Renal cortex interstitium (tissue), 15 donors: ENCODE results near the gene DDX10. TPM values are rescaled to one million over a fixed set of nuclear protein-coding genes. Genes with fewer than 3 reads are reported as not detected.
"Not testable (repeated sequence)": the region's sequence is repeated elsewhere in the genome, so short reads cannot be mapped to it uniquely, and the experiment has no call there.

Experiments used
- DNase-seq, 11 donors: peaks; one replicate each; pipeline ENCODE4 v3.0.0-alpha.2; 2013; ENCODE audit warnings: low read depth in 9 of 11, low spot score in 4 of 11; ENCODE audit errors: extremely low read depth in 1 of 11
- long read RNA-seq, 16 experiments: transcript quantifications; one replicate each; lab custom pipeline, GENCODE V29; 2026
- polyA plus RNA-seq, 3 donors: library from polyadenylated mRNA; unstranded; fragments of 120-200 nt; gene quantifications; one replicate each; pipeline ENCODE4 v1.2.1, GENCODE V29; 2013; ENCODE audit not compliant: insufficient read length in 3 of 3

DDX10 gene
- 100 to 1,000 TPM in 1 of 3 donors, 10 to 100 TPM in 2; 73.2 to 102 (median 85.4) TPM for polyA plus RNA-seq
- long read RNA-seq, donor 1, partial matches to known transcripts = 0 of 1 reads
- long read RNA-seq, donor 1, other reads (novel, unspliced or antisense) = 0 of 1 reads
- long read RNA-seq, donor 2, partial matches to known transcripts = 6 of 10 reads
- long read RNA-seq, donor 2, other reads (novel, unspliced or antisense) = 0 of 10 reads
- long read RNA-seq, donor 3, full-length matches to known transcripts = 9 of 19 reads
- long read RNA-seq, donor 3, partial matches to known transcripts = 10 of 19 reads
- long read RNA-seq, donor 3, other reads (novel, unspliced or antisense) = 0 of 19 reads
- long read RNA-seq, donor 4, partial matches to known transcripts = 14 of 15 reads
- long read RNA-seq, donor 4, other reads (novel, unspliced or antisense) = 0 of 15 reads
- long read RNA-seq, donor 5 = 0 reads
- long read RNA-seq, donor 6, full-length matches to known transcripts = 10 of 27 reads
- long read RNA-seq, donor 6, partial matches to known transcripts = 17 of 27 reads
- long read RNA-seq, donor 6, other reads (novel, unspliced or antisense) = 0 of 27 reads
- long read RNA-seq, donor 7, transcript DDX10-205 (2 exons, 372 nt) = major isoform, 8 of 24 reads
- long read RNA-seq, donor 7, partial matches to known transcripts = 16 of 24 reads
- long read RNA-seq, donor 7, other reads (novel, unspliced or antisense) = 0 of 24 reads
- long read RNA-seq, donor 8, transcript DDX10-205 (2 exons, 372 nt) = major isoform, 9 of 50 reads
- long read RNA-seq, donor 8, partial matches to known transcripts = 40 of 50 reads
- long read RNA-seq, donor 8, other reads (novel, unspliced or antisense) = 0 of 50 reads
- long read RNA-seq, donor 9, partial matches to known transcripts = 22 of 27 reads
- long read RNA-seq, donor 9, other reads (novel, unspliced or antisense) = 0 of 27 reads
- long read RNA-seq, donor 10, transcript DDX10-205 (2 exons, 372 nt) = major isoform, 6 of 22 reads
- long read RNA-seq, donor 10, partial matches to known transcripts = 15 of 22 reads
- long read RNA-seq, donor 10, other reads (novel, unspliced or antisense) = 0 of 22 reads
- long read RNA-seq, donor 11, partial matches to known transcripts = 8 of 11 reads
- long read RNA-seq, donor 11, other reads (novel, unspliced or antisense) = 0 of 11 reads
- long read RNA-seq, donor 12, partial matches to known transcripts = 0 of 2 reads
- long read RNA-seq, donor 12, other reads (novel, unspliced or antisense) = 0 of 2 reads
- long read RNA-seq, donor 13 = 0 reads
- long read RNA-seq, donor 14, partial matches to known transcripts = 10 of 14 reads
- long read RNA-seq, donor 14, other reads (novel, unspliced or antisense) = 0 of 14 reads
- long read RNA-seq, donor 15, full-length matches to known transcripts = 2 of 9 reads
- long read RNA-seq, donor 15, partial matches to known transcripts = 7 of 9 reads
- long read RNA-seq, donor 15, other reads (novel, unspliced or antisense) = 0 of 9 reads
- long read RNA-seq, donor 16, full-length matches to known transcripts = 11 of 58 reads
- long read RNA-seq, donor 16, partial matches to known transcripts = 47 of 58 reads
- long read RNA-seq, donor 16, other reads (novel, unspliced or antisense) = 0 of 58 reads

DNA sequence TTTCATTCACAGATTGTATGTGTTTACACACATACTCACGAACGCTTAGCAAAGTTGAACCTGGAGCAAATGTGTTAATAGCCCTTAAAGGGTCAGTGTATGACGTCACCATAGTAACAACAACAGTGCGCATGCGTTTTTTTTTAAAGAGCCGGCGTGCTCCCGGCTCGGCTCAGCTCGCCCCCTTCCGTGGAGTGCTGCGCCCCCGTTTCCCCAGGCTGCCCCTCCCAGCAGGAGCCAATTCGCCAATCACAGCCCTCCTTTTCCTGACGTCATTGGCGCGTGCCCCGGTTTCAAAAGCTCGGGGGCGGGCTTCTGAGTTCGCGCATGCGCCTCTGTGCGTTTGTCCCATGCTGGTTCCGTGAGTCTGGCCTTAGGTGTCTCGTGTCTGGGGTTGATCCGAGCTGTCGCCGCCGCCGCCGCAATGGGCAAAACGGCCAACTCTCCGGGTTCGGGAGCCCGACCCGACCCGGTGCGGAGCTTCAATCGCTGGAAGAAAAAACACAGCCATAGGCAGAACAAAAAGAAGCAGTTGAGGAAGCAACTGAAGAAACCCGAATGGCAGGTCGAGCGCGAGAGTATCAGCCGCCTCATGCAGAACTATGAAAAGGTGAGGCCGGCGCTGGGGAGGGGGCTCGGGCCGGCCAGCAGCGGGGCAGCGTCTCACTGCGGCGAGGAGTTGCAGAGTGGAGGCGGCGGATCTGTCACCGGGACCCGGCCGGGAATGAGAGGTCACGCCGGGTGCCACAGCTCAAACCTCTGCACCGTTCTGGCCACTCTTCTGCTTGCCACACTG lies at the start of gene DDX10:
TSS of gene DDX10 (plus strand) at position 340 of the 796 bp plus-strand sequence. CDS start at position 425, 85 bp downstream.
- DNase-seq = peak; percentile 93 to 99 (median 98)

DNA sequence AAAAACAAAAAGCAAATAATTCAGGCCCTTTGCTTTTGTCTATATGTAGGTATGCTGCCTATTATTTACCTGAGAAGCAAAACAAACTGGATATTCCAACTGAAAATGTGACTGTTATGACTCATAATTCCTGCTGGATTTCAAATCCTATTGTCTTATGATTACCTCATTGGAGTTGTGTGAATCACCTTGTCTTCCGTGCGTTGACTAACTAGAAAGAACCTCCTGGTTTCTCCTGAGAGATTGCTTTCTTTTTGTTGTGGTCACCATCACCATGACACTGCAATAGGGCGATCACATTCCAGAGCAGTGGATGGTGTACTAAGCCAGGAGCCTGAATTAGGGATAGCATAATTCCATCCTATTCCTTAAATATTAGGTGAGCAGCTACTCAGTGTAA lies 48.3 kb upstream of the DDX10 start:
- no peak for DNase-seq

- DNase-seq = no peak
These were observed 47.8 kb upstream of the DDX10 start for GRCh38 chr11:108617055-108617454.

GRCh38 chr11:108618529-108618928 lies 46.3 kb upstream of the DDX10 start:
- no peak for DNase-seq

GRCh38 chr11:108620958-108621772 lies 43.7 kb upstream of the DDX10 start:
- no peak for DNase-seq

DNA sequence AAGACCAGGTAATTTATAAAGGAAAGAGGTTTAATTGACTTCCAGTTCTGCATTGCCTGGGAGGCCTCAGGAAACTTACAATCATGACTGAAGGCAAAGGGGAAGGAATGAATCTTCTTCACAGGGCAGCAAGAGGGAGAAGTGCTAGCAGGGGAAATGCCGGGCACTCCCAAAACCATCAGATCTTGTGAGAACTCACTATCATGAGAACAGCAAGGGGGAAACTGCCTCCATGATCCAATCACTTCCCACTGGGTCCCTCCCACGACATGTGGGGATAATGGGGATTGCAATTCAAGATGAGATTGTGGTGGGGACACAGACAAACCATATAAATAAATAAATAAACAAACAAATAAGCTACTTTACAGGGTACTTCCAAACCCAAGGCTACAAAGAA lies 42.5 kb upstream of the DDX10 start:
- DNase-seq = no peak

DNA sequence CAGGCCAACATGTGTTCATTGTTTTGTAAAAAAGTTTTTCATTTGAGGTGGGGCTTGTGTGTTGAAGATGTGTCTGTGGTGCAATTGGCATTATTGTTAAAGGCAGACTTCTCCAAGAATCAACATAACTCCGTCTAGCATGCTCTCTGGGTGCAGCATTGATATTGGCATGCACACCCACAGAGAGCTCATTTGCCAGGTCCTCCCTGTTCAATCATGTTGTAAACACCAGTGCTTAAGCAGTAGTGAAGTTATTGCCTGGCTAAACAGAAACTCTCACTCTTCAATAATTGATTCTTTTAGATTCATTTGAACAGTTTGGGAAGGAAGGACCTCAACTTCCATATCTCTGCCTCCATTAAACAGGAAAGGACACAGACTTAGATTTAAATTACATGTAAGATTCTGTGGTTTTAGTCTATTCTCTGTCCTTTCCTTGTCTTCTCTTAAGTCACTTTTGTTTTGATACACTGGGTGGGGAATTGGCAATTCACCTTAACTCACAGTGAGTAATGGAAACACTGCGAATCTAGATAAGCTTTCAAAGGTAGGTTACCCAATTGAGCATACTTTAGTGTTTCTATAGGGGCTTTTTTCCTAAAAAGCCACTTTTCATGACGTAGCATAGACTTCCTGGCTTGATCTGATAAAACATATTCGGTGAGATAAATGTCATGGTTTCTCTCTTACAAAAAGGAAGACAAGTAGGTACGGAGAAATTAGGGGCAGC lies 40.5 kb upstream of the DDX10 start:
- DNase-seq = no peak

DNA sequence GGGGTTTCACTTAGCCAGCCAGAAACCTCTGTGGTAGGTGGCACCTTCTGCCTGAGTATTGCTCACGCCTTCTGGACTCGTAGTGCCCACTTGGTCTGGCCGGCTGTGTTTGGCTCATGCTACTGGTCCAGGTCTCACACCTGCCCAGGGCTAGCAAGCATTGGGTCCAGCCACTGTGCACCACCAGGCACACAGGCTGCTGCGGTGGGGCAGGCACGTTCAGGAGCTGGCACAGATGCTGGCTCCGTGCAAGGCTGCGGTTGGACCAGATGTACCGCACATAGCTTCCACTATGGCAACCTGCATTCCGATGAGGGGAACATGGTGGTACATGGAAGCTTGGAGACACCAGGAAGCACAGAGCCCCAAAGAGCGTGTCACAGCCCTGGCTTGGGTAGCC lies 36.5 kb upstream of the DDX10 start:
- no peak for DNase-seq

DNA sequence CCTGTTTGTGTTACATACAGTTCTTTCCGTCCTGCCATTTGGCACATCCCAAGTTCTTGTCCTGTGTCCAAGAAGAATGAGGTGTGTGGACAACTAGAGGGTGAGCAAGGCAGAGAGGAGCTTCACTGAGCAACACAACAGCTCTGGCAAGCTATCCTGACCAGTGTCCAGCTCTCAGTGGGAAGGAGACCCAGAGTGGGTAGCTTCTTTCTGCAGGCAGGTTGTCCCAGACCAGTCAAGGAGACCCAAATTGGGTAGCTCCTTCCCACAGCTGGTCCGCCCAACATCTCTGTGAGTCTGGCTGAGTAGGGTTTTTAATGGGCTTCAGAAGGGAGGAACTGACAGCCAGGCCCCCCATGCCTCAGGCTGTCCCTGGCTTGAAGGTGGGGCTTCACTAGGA lies 36.1 kb upstream of the DDX10 start:
- no peak for DNase-seq

DNA sequence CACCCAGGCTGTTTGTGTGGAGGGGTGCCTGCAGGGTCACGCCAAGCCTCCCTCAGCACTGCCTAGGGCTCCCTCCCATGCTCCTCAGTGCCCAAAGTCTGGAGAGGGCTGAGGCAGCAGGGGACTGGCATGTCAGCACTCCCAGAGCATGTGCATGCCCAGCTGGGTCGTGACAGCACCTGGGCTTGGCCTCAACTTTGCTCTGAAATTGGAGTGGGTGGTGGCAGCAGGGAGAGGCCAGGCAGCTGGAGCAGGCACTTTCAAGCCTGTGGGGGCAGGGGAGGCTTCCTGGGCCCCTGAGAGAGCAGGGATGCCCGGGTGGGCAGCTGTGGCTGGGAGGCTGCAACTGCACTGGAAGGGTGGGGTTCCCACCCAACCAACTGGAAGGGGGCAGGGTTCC lies 35.6 kb upstream of the DDX10 start:
- DNase-seq = no peak

DNA sequence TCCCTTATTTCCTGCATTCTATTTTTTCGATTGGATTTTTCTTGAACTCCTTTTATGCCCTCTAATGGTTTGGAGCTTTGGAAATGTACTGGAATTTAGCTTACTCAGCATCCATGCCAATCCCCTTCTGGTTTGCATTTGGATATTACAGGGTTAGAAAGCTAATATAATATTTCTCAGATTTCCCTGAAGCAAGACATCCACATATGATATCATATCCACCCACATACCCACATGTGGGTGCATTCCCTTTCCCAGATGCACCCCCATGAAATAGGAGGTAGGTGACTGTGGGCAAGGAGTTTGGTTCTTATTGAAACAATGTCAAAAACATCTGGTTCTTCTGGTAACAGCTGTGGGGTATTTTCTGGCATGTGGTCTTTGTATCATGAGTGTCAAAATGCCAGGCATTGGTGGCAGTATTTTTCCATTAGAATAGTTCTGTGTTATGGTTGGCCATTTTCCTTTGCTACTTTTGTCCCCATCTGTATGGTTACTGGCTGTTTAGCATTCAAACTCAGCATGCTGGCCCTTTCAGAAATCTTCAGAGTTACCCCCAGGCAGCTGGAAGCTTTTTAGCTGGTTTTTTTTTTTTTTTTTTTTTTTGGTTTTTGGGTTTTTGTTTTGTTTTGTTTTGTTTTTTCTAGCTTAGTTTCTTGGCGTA lies 32.7 kb upstream of the DDX10 start:
- no peak for DNase-seq

DNA sequence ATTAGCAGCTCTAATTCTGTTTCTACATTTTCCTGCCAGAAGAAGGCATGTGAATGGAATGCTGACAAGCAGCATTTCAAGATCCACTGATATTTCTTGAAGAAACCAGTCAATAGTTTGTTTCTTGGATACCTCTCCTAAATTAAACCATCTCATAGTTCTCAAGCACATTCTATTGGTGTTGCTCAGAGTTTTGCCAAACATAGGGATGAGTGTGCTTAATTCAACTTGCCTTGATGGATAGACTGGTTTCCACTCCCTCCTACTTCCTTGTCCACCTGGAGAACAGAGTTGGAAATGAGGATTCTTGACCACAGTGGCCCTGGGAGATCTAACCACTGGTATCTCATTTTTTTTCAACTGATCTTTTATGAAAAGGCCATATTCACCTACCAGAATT lies 29.8 kb upstream of the DDX10 start:
- DNase-seq = no peak

GRCh38 chr11:108636222-108636621 lies 28.6 kb upstream of the DDX10 start:
- DNase-seq = no peak

- DNase-seq = no peak
These were observed 25.7 kb upstream of the DDX10 start for GRCh38 chr11:108639146-108639545.

DNA sequence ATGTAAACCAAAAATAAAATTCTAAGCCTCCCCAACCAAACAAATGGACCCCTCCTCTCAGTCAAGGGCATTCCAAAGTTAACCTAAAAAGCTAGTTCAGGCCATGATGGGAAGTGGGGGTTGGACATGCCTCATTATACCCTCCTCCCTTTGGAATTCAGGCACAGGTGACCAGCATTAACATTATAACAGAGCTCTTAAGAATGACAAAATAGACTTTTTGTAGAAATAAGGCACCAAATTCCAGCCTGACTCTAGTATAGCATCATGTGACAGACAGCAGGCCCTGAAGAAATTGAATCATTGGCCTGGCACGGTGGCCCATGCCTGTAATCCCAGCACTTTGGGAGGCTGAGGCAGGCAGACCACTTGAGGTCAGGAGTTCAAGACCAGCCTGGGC lies 23.1 kb upstream of the DDX10 start:
- not testable (repeated sequence) for DNase-seq

GRCh38 chr11:108643974-108644373 lies 20.9 kb upstream of the DDX10 start:
- no peak for DNase-seq
